ENCODE results near the gene RAX2. TPM values are rescaled to one million over a fixed set of nuclear protein-coding genes. Genes with fewer than 3 reads are reported as not detected.
A peak's percentile ranks its signal among the peaks of the same experiment; 100 is the strongest.

RAX2 gene
- total RNA-seq, 1 donor from 2014 or later, result not detected

- H3K4me3 Mint-ChIP-seq (ENCODE audit: low read depth), result no peak overlapping the region
- TF ChIP-seq, protein P1, sequence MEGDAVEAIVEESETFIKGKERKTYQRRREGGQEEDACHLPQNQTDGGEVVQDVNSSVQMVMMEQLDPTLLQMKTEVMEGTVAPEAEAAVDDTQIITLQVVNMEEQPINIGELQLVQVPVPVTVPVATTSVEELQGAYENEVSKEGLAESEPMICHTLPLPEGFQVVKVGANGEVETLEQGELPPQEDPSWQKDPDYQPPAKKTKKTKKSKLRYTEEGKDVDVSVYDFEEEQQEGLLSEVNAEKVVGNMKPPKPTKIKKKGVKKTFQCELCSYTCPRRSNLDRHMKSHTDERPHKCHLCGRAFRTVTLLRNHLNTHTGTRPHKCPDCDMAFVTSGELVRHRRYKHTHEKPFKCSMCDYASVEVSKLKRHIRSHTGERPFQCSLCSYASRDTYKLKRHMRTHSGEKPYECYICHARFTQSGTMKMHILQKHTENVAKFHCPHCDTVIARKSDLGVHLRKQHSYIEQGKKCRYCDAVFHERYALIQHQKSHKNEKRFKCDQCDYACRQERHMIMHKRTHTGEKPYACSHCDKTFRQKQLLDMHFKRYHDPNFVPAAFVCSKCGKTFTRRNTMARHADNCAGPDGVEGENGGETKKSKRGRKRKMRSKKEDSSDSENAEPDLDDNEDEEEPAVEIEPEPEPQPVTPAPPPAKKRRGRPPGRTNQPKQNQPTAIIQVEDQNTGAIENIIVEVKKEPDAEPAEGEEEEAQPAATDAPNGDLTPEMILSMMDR (IDR thresholded peaks at IDR 0.05; ENCODE audit: unreplicated experiment), result no peak
- no peaks in the 10 kb centered on the region for H3K9me3 Mint-ChIP-seq (ENCODE audit: low read depth)
- H3K27me3 Mint-ChIP-seq, result no peaks in the 10 kb centered on the region
- no peak for DNase-seq (ENCODE audit: low spot score, unreplicated experiment)
- H3K36me3 Mint-ChIP-seq (ENCODE audit: insufficient read depth), result no peaks in the 10 kb centered on the region
- H3K4me1 Mint-ChIP-seq (ENCODE audit: low read depth), result peaks cover 7% of the 10 kb centered on the region
- no peak overlapping the region for H3K27ac Mint-ChIP-seq
These were observed 46.3 kb downstream of the RAX2 start for GRCh38 chr19:3725640-3726310.

DNA sequence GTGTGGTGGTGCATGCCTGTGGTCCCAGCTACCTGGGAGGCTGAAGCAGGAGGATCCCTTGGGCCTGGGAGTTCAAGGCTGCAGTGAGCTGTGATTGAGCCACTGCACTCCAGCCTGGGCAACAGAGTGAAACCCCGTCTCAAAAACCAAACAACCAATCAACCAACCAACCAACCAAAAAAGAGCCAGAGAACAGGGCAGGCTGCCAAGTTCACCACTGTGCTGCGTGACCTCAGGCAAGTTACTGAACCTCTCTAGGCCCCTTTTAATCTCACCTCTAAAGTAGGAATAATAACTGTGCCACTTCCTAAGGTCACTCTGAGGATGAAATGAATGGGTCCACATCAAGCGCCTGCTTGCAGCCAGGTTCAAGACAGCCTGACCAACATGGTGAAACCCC, 46.9 kb downstream of the RAX2 start:
- H3K4me1 Mint-ChIP-seq (ENCODE audit: low read depth), result peaks cover 7% of the 10 kb centered on the region
- H3K9me3 Mint-ChIP-seq (ENCODE audit: low read depth), result no peaks in the 10 kb centered on the region
- H3K4me3 Mint-ChIP-seq (ENCODE audit: low read depth), result no peak overlapping the region
- no peaks in the 10 kb centered on the region for H3K36me3 Mint-ChIP-seq (ENCODE audit: insufficient read depth)
- TF ChIP-seq, protein P1 (IDR thresholded peaks at IDR 0.05; ENCODE audit: unreplicated experiment), result no peak
- DNase-seq (ENCODE audit: low spot score, unreplicated experiment), result no peak
- no peak overlapping the region for H3K27ac Mint-ChIP-seq
- H3K27me3 Mint-ChIP-seq, result no peaks in the 10 kb centered on the region

GRCh38 chr19:3723883-3724282, 48.1 kb downstream of the RAX2 start:
- H3K4me1 Mint-ChIP-seq (ENCODE audit: low read depth), result peaks cover 7% of the 10 kb centered on the region
- no peak overlapping the region for H3K27ac Mint-ChIP-seq
- H3K9me3 Mint-ChIP-seq (ENCODE audit: low read depth), result no peaks in the 10 kb centered on the region
- TF ChIP-seq, protein P1 (IDR thresholded peaks at IDR 0.05; ENCODE audit: unreplicated experiment), result no peak
- no peak for DNase-seq (ENCODE audit: low spot score, unreplicated experiment)
- no peaks in the 10 kb centered on the region for H3K36me3 Mint-ChIP-seq (ENCODE audit: insufficient read depth)
- H3K27me3 Mint-ChIP-seq, result no peaks in the 10 kb centered on the region
- no peak overlapping the region for H3K4me3 Mint-ChIP-seq (ENCODE audit: low read depth)

GRCh38 chr19:3723110-3723488, 48.9 kb downstream of the RAX2 start:
- no peak for DNase-seq (ENCODE audit: low spot score, unreplicated experiment)
- Mint-ChIP-seq H3K27me3 (no peaks in the 10 kb centered on the region), H3K9me3 (ENCODE audit: low read depth) (no peaks in the 10 kb centered on the region), H3K4me1 (ENCODE audit: low read depth) (peaks cover 7% of the 10 kb centered on the region), H3K36me3 (ENCODE audit: insufficient read depth) (no peaks in the 10 kb centered on the region), H3K4me3 (ENCODE audit: low read depth) (peak overlapping the region; percentile 58), H3K27ac (peak overlapping the region; percentile 71)
- TF ChIP-seq, protein P1 (IDR thresholded peaks at IDR 0.05; ENCODE audit: unreplicated experiment), result no peak

DNA sequence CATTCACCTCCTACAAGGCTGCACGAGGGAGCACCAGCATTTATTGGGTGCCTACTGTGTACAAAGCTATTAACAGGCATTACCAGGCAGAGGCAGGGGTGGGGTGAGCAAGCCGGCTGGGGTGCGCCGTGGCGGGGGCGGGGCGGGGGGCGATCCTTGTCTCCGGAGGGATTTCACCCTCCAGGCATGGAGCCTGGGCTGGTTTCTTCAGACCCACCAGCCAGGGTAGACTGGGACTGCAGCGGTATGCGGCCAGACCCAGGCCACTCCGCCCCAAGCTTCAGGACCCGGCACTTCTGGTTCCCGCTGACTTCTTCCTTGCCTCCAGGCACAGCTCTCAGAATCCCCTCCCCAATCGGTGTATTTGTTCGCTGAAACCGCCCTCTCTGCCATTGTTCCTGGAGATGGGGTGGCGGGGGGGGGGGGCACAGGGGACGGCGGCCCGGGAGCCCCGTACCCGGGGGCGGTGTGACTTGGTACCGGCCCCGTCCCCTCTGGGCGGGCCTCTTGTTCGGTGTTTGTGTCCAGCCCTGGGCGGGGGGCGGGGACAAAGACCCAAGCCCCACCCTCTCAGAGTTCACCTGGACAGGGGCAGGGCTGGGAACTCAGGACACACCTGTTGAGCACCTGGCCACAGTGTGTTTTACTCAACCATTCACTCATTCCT, 49.5 kb downstream of the RAX2 start:
- peak overlapping the region; percentile 86 for H3K27ac Mint-ChIP-seq
- H3K4me3 Mint-ChIP-seq (ENCODE audit: low read depth), result peak overlapping the region; percentile 80
- H3K4me1 Mint-ChIP-seq (ENCODE audit: low read depth), result peaks cover 7% of the 10 kb centered on the region
- DNase-seq (ENCODE audit: low spot score, unreplicated experiment), result peak; percentile 64
- H3K27me3 Mint-ChIP-seq, result no peaks in the 10 kb centered on the region
- TF ChIP-seq, protein P1 (IDR thresholded peaks at IDR 0.05; ENCODE audit: unreplicated experiment), result no peak
- no peaks in the 10 kb centered on the region for H3K9me3 Mint-ChIP-seq (ENCODE audit: low read depth)
- H3K36me3 Mint-ChIP-seq (ENCODE audit: insufficient read depth), result no peaks in the 10 kb centered on the region

Data from progenitor cell of endocrine pancreas (in vitro differentiated cells).